ENCODE measurements around the gene KIAA1958. TPM values are rescaled to one million over a fixed set of nuclear protein-coding genes. Genes with fewer than 3 reads are reported as not detected.

Gene KIAA1958
- total and polyA plus RNA-seq, 10 of the 15 experiments (the other 5 are each of a cell fraction or from before 2014, with no cell fraction given), result 0.53 to 8.7 (median 4.0) TPM

DNA sequence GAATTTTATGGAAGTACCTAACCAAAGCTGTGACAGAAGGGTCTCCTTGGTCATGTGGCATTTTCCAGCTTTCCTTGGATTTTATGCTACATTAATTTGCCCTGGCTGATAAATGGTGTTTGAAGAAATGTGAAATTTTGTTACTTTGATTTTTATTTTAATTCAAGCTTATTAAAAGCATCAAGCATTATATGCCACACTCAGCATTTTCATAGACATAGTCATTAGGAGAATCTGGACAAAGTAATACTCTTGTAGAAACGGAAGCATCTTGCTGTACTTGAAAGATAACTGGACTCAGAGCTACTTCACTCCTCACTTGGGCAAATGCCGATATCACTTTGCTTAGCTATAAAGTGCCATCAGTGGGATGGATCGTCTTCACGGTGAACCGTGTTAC, 177.1 kb downstream of the KIAA1958 start:
- Histone ChIP-seq H2AFZ (ENCODE audit: control insufficient read depth, low read depth, low read length) (no peak overlapping the region), H3K27ac (ENCODE audit: control insufficient read depth, insufficient read depth) (no peak overlapping the region), H3K36me3 (ENCODE audit: control insufficient read depth in 2 of 2, insufficient read depth in 2 of 2, low read length in 1 of 2) (no peaks in the 10 kb centered on the region), H3K4me3 (no peak overlapping the region), H3K4me2 (ENCODE audit: control insufficient read depth, insufficient read depth) (no peak overlapping the region), H3K4me1 (ENCODE audit: control insufficient read depth, insufficient read depth, low read length) (no peaks in the 10 kb centered on the region), H3K9me3 (replicated peaks; ENCODE audit: control insufficient read depth, insufficient read depth, low read length) (no peaks in the 10 kb centered on the region), H3K79me2 (ENCODE audit: control insufficient read depth, insufficient read depth, low read length) (no peaks in the 10 kb centered on the region), H3K27me3 (replicated peaks in 1 of 2; ENCODE audit: control insufficient read depth in 2 of 2, insufficient read depth in 2 of 2, low read length in 1 of 2) (no peaks in the 10 kb centered on the region), H4K20me1 (ENCODE audit: control insufficient read depth, insufficient read depth) (no peaks in the 10 kb centered on the region), H3K9ac (ENCODE audit: control insufficient read depth, insufficient read depth, low read length) (no peak overlapping the region)
- ATAC-seq (no peak), FAIRE-seq (no peak), DNase-seq (ENCODE audit: low read depth, low spot score) (no peak)
- intact Hi-C loops (cut with micrococcal nuclease; ENCODE audit: unreplicated experiment) (no loop called here), in situ Hi-C loops (cut with MboI) (no loop called here)
- RAD21 ChIA-PET (ENCODE audit: unreplicated experiment), result interaction anchor here (1.2 kb wide), 1 partner anchor 302 kb away, joined by 3 read pairs; no protein-coding TSS in a partner anchor
- WGBS (ENCODE audit: insufficient coverage, insufficient replicate concordance, low lambda C conversion rate, missing lambda C conversion rate), result 91% methylated on average over 5 of the region's 5 CpGs
- POLR2A ChIA-PET, result no interaction called here
- CTCF ChIA-PET, result interaction anchor here (0.6 to 3.2 kb wide), 4 partner anchors 18 to 903 kb away, joined by 3 to 14 read pairs (median 4); no protein-coding TSS in a partner anchor
- BruUV-seq (replicated peaks), result no TSS peak
- TF ChIP-seq, protein P1, sequence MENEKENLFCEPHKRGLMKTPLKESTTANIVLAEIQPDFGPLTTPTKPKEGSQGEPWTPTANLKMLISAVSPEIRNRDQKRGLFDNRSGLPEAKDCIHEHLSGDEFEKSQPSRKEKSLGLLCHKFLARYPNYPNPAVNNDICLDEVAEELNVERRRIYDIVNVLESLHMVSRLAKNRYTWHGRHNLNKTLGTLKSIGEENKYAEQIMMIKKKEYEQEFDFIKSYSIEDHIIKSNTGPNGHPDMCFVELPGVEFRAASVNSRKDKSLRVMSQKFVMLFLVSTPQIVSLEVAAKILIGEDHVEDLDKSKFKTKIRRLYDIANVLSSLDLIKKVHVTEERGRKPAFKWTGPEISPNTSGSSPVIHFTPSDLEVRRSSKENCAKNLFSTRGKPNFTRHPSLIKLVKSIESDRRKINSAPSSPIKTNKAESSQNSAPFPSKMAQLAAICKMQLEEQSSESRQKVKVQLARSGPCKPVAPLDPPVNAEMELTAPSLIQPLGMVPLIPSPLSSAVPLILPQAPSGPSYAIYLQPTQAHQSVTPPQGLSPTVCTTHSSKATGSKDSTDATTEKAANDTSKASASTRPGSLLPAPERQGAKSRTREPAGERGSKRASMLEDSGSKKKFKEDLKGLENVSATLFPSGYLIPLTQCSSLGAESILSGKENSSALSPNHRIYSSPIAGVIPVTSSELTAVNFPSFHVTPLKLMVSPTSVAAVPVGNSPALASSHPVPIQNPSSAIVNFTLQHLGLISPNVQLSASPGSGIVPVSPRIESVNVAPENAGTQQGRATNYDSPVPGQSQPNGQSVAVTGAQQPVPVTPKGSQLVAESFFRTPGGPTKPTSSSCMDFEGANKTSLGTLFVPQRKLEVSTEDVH (IDR thresholded peaks at IDR 0.05; ENCODE audit: low read depth, partially characterized antibody), result no peak
- TF ChIP-seq, protein P2, sequence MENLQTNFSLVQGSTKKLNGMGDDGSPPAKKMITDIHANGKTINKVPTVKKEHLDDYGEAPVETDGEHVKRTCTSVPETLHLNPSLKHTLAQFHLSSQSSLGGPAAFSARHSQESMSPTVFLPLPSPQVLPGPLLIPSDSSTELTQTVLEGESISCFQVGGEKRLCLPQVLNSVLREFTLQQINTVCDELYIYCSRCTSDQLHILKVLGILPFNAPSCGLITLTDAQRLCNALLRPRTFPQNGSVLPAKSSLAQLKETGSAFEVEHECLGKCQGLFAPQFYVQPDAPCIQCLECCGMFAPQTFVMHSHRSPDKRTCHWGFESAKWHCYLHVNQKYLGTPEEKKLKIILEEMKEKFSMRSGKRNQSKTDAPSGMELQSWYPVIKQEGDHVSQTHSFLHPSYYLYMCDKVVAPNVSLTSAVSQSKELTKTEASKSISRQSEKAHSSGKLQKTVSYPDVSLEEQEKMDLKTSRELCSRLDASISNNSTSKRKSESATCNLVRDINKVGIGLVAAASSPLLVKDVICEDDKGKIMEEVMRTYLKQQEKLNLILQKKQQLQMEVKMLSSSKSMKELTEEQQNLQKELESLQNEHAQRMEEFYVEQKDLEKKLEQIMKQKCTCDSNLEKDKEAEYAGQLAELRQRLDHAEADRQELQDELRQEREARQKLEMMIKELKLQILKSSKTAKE (IDR thresholded peaks at IDR 0.05; ENCODE audit: low read depth, poor library complexity, severe bottlenecking), result no peak
- TF ChIP-seq SMAD1 (IDR thresholded peaks at IDR 0.05; ENCODE audit: low read depth, partially characterized antibody), result no peak
- SMC1A ChIA-PET (ENCODE audit: uncharacterized antibody, unreplicated experiment), result interaction anchor here (1.0 to 1.2 kb wide), 3 partner anchors 9 to 219 kb away, joined by 3 read pairs; no protein-coding TSS in a partner anchor

Data from GM12878 (cell line).